ENCODE data around the gene ATP6V1F.

GRCh38 chr7:128875523-128875948 lies 12.9 kb downstream of the ATP6V1F start:
- no peak for TF ChIP-seq CTCF (IDR thresholded peaks at IDR 0.05; ENCODE audit: low read depth, low read length, poor library complexity, severe bottlenecking)
- TF ChIP-seq EZH2phosphoT487 (IDR thresholded peaks at IDR 0.05; ENCODE audit: borderline replicate concordance, low read length), result no peak
